CD14-positive monocyte (primary cell): ENCODE results near the gene KCNH1. TPM values are rescaled to one million over a fixed set of nuclear protein-coding genes. Genes with fewer than 3 reads are reported as not detected.

Source experiments
- DNase-seq, 3 donors: peaks; one replicate each; pipeline ENCODE4 v3.0.0-alpha.2; 2011 to 2022
- H2AFZ ChIP-seq: 2 replicates; pipeline ENCODE4 v1.6.0; 2012; ENCODE audit warnings: mild to moderate bottlenecking, low read depth, low read length, inconsistent platforms; ENCODE audit not compliant: insufficient read depth, poor library complexity, severe bottlenecking
- H3K27ac ChIP-seq, 2 donors: 1 replicate in 1 of 2; 2 replicates in 1 of 2; pipeline ENCODE4 v1.5.1; 2012 to 2013; ENCODE audit warnings: low read length in 2 of 2, control low read depth in 1 of 2, inconsistent platforms in 1 of 2, low read depth in 1 of 2, mild to moderate bottlenecking in 1 of 2
- H3K27me3 ChIP-seq, 2 donors: one replicate each; pipeline versions ENCODE4 v1.6.0 to v1.6.1; 2011 to 2013; ENCODE audit warnings: low read length in 2 of 2; ENCODE audit not compliant: control insufficient read depth in 2 of 2, insufficient read depth in 2 of 2
- H3K36me3 ChIP-seq, 2 donors: replicated peaks in 1 of 2; 1 replicate in 1 of 2; 2 replicates in 1 of 2; pipeline versions ENCODE4 v1.5.1 to v1.6.1; 2012 to 2013; ENCODE audit warnings: low read length in 2 of 2, control low read depth in 1 of 2, inconsistent platforms in 1 of 2, mild to moderate bottlenecking in 1 of 2; ENCODE audit not compliant: insufficient read depth in 2 of 2, control insufficient read depth in 1 of 2
- H3K4me1 ChIP-seq, 2 donors: 1 replicate in 1 of 2; 2 replicates in 1 of 2; pipeline versions ENCODE4 v1.5.1 to v1.6.1; 2012 to 2013; ENCODE audit warnings: low read length in 2 of 2, control low read depth in 1 of 2, inconsistent platforms in 1 of 2, mild to moderate bottlenecking in 1 of 2, moderate library complexity in 1 of 2; ENCODE audit not compliant: insufficient read depth in 2 of 2, control insufficient read depth in 1 of 2
- H3K4me2 ChIP-seq: replicated peaks from 2 replicates; pipeline ENCODE3; 2012; ENCODE audit warnings: low read length, moderate library complexity, mild to moderate bottlenecking; ENCODE audit not compliant: poor library complexity, severe bottlenecking; ENCODE audit errors: extremely low read depth
- H3K4me3 ChIP-seq, 3 experiments: fragments of 200-600 bp in 1 of 3; sonication (generic) in 1 of 3; replicated peaks in 1 of 3; 1 replicate in 2 of 3; 2 replicates in 1 of 3; pipeline ENCODE4 v1.5.1; 2011 to 2013; ENCODE audit warnings: low read length in 3 of 3, mild to moderate bottlenecking in 3 of 3, control low read depth in 2 of 3, low read depth in 2 of 3, inconsistent platforms in 1 of 3, moderate library complexity in 1 of 3
- H3K79me2 ChIP-seq: 2 replicates; pipeline ENCODE4 v1.6.0; 2012; ENCODE audit warnings: mild to moderate bottlenecking, control low read depth, inconsistent platforms, low read length, moderate library complexity; ENCODE audit not compliant: insufficient read depth
- H3K9ac ChIP-seq: 2 replicates; pipeline ENCODE4 v1.6.0; 2017; ENCODE audit warnings: low read length, mild to moderate bottlenecking; ENCODE audit not compliant: insufficient read depth, poor library complexity, severe bottlenecking
- H3K9me3 ChIP-seq, 2 donors: replicated peaks in 1 of 2; 1 replicate in 1 of 2; 2 replicates in 1 of 2; pipeline versions ENCODE4 v1.5.1 to v1.6.1; 2012 to 2013; ENCODE audit warnings: low read length in 2 of 2, control low read depth in 1 of 2; ENCODE audit not compliant: control insufficient read depth in 1 of 2, insufficient read depth in 1 of 2
- H4K20me1 ChIP-seq: 2 replicates; pipeline ENCODE4 v1.6.0; 2012; ENCODE audit warnings: mild to moderate bottlenecking, low read length, control low read depth, moderate library complexity; ENCODE audit not compliant: insufficient read depth
- H3K27ac Mint-ChIP-seq, 7 donors: one replicate each; pipeline ENCODE4 v1.8.0; 2020; ENCODE audit warnings: mild to moderate bottlenecking in 7 of 7, mixed read lengths in 7 of 7, moderate library complexity in 6 of 7, inconsistent platforms in 2 of 7
- H3K27me3 Mint-ChIP-seq, 3 donors: one replicate each; pipeline ENCODE4 v1.8.0; 2021 to 2022; ENCODE audit warnings: low read depth in 3 of 3, mild to moderate bottlenecking in 3 of 3, mixed read lengths in 3 of 3, moderate library complexity in 3 of 3, inconsistent platforms in 1 of 3
- H3K36me3 Mint-ChIP-seq, 2 donors: one replicate each; pipeline ENCODE4 v1.8.0; 2020; ENCODE audit warnings: mixed read lengths in 2 of 2, inconsistent platforms in 1 of 2, mild to moderate bottlenecking in 1 of 2
- H3K4me1 Mint-ChIP-seq: one replicate; pipeline ENCODE4 v1.8.0; 2020; ENCODE audit warnings: mild to moderate bottlenecking, mixed read lengths
- H3K4me3 Mint-ChIP-seq, 2 donors: one replicate each; pipeline ENCODE4 v1.8.0; 2020; ENCODE audit warnings: mild to moderate bottlenecking in 2 of 2, mixed read lengths in 2 of 2, moderate library complexity in 1 of 2
- H3K9me3 Mint-ChIP-seq, 7 donors: one replicate each; pipeline ENCODE4 v1.8.0; 2020 to 2022; ENCODE audit warnings: mixed read lengths in 7 of 7, mild to moderate bottlenecking in 6 of 7, moderate library complexity in 6 of 7, inconsistent platforms in 2 of 7
- CTCF ChIP-seq: fragments of 200-600 bp; IDR thresholded peaks from one replicate; pipeline ENCODE4 v1.8.0; 2022; ENCODE audit warnings: antibody characterized with exemption, mild to moderate bottlenecking
- WGBS: methylation state at CpG from one replicate; pipeline ENCODE4 v1.1.5; 2013; ENCODE audit warnings: missing lambda C conversion rate; ENCODE audit not compliant: insufficient coverage; 5-methylcytosine and 5-hydroxymethylcytosine counted together
- intact Hi-C, 2 donors: fragments of 100-400 bp; cut with micrococcal nuclease; formaldehyde crosslinking; loops; one replicate each; pipeline versions ENCODE4 v1.15.0 to v1.15.1; 2023
- polyA plus RNA-seq, 3 donors: library from polyadenylated mRNA; depleted of rRNA in 1 of 3; unstranded in 2 of 3; stranded (reverse) in 1 of 3; fragments of 300-500 nt in 2 of 3; fragments of >200 nt in 1 of 3; fragmentation: Illumina TruSeq in 2 of 3; gene quantifications; 1 replicate in 2 of 3; 2 replicates in 1 of 3; pipeline ENCODE4 v1.2.3, GENCODE V29; 2012 to 2021

Gene KCNH1
- polyA plus RNA-seq, 3 donors, result not detected

GRCh38 chr1:210769473-210769872, 364.5 kb downstream of the KCNH1 start:
- Histone ChIP-seq H2AFZ (no peak overlapping the region), H3K27ac (no peak overlapping the region), H3K79me2 (no peaks in the 10 kb centered on the region), H3K9ac (no peak overlapping the region), H3K9me3 (no peaks in the 10 kb centered on the region), H3K4me1 (no peaks in the 10 kb centered on the region), H4K20me1 (no peaks in the 10 kb centered on the region), H3K36me3 (no peaks in the 10 kb centered on the region), H3K27me3 (no peaks in the 10 kb centered on the region), H3K4me2 (no peak overlapping the region), H3K4me3 (no peak overlapping the region)
- intact Hi-C loops, result no loop called here
- Mint-ChIP-seq H3K4me3 (no peak overlapping the region), H3K36me3 (no peaks in the 10 kb centered on the region), H3K9me3 (peaks cover 0 to 3% (median 0%) of the 10 kb centered on the region in 7 donors), H3K27me3 (peaks cover 0 to 3% (median 0%) of the 10 kb centered on the region in 3 donors), H3K27ac (no peak overlapping the region), H3K4me1 (no peaks in the 10 kb centered on the region)
- TF ChIP-seq CTCF, result no peak
- WGBS, result 90% methylated on average over 4 of the region's 4 CpGs
- DNase-seq, result no peak

GRCh38 chr1:210764536-210764935, 369.4 kb downstream of the KCNH1 start:
- Mint-ChIP-seq H3K9me3 (peaks cover 0 to 15% (median 5%) of the 10 kb centered on the region in 7 donors), H3K27me3 (peaks cover 0 to 2% (median 0%) of the 10 kb centered on the region in 3 donors), H3K4me1 (no peaks in the 10 kb centered on the region), H3K27ac (no peak overlapping the region), H3K4me3 (no peak overlapping the region), H3K36me3 (no peaks in the 10 kb centered on the region)
- Histone ChIP-seq H3K4me2 (no peak overlapping the region), H3K9ac (no peak overlapping the region), H4K20me1 (no peaks in the 10 kb centered on the region), H3K27me3 (no peaks in the 10 kb centered on the region), H3K79me2 (no peaks in the 10 kb centered on the region), H3K36me3 (no peaks in the 10 kb centered on the region), H3K27ac (no peak overlapping the region), H3K4me3 (no peak overlapping the region), H3K9me3 (peaks cover 4 to 9% of the 10 kb centered on the region in 2 donors), H3K4me1 (no peaks in the 10 kb centered on the region), H2AFZ (no peak overlapping the region)
- no peak for TF ChIP-seq CTCF
- no peak for DNase-seq
- intact Hi-C loops, result no loop called here
- WGBS, result no CpG with 5 or more reads among the region's 2 CpGs
